GM18502 (cell line): ENCODE results near the gene CLSTN2.

Source experiments
- ATAC-seq: cut with Tn5 transposase; IDR thresholded peaks from one replicate; pipeline ENCODE4 v1.9.1; 2021; ENCODE audit warnings: mild to moderate bottlenecking; ENCODE audit not compliant: unreplicated experiment, poor library complexity

Gene CLSTN2

GRCh38 chr3:140597792-140598191, 662.8 kb downstream of the CLSTN2 start:
- ATAC-seq, result no peak

GRCh38 chr3:140599009-140599408, 664.0 kb downstream of the CLSTN2 start:
- no peak for ATAC-seq

DNA sequence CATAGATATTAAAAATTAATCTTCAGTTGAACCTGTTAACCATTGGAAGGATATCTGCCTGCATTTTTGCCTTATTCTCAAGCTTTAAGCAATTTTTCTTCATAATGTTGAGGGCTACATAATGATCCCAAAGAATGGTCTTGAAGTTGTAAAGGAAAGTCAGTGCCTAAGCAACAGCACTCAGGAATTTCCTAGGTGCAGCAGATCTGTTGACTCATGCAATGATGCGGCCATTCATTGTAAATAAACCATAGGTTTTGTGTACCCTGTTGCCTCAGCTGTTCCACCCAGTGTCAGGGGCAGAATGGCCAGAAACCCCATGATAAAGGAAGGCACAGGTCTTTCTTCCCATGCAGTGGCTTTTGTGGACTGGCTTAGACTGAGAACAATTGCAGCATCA, 664.5 kb downstream of the CLSTN2 start:
- no peak for ATAC-seq

- ATAC-seq, result no peak
Measured at GRCh38 chr3:140601881-140602280, 666.9 kb downstream of the CLSTN2 start.

GRCh38 chr3:140602781-140603180, 667.8 kb downstream of the CLSTN2 start:
- no peak for ATAC-seq

DNA sequence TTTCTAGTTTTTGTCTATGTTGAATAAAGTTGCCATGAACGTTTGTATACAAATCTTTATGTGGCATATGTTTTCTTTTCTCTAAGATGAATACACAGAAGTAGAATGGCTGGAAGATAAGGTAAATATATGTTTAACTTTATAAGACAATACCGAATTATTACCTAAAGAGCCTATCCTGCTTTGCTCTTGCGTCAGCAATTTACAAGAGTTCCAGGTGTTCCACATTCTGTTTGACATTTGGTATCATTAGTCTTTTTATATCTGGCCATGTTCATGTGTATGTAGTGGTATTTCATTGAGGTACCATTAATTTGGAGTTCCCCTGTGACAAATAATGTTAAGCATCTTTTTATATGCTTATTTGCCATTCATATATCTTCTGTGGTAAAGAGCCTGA, 668.8 kb downstream of the CLSTN2 start:
- ATAC-seq, result no peak

- ATAC-seq, result no peak
Measured at GRCh38 chr3:140610544-140610943, 675.6 kb downstream of the CLSTN2 start.

DNA sequence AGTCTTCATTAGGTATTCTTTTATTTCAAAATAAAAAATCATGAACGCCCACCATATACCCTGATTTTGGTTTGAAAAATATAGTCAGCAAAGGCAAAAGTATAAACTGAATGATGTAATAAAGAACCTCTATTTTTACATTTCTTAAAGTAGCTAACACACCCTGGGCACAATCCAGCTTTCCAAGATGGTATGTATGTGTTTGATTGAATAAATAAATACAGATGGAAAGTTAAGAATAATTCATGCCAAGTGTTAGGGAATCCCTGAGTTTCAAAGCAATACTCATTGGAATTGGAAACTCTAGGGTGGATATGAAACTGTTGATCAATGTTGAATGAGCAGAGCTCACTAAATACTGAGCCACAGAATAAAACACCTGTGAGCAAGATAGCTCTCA, 679.0 kb downstream of the CLSTN2 start:
- ATAC-seq, result no peak

- no peak for ATAC-seq
Measured at GRCh38 chr3:140617135-140617534, 682.1 kb downstream of the CLSTN2 start.

DNA sequence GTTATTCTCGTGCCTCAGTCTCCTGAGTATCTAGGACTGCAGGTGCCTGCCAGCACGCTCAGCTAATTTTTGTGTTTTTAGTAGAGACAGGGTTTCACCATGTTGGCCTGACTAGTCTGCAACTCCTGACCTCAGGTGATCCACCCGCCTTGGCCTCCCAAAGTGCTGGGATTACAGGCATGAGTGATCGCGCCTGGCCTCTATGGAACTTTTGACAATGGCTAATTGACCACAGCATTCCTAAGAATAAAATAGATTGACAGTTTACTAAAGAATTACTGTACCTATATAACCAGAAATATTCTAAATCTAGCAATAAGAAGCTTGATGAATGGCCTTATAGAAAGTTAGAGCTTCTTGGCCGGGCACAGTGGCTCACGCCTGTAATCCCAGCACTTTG, 691.9 kb downstream of the CLSTN2 start:
- no peak for ATAC-seq
